PC-3 (cell line): ENCODE measurements around the gene DNAI4. TPM values are rescaled to one million over a fixed set of nuclear protein-coding genes. Genes with fewer than 3 reads are reported as not detected.

Experiments
- ATAC-seq: fragments of 200-7000 bp; cut with Tn5 transposase; 2 replicates; pipeline ENCODE4 v1.9.1; 2020; ENCODE audit warnings: mild to moderate bottlenecking, moderate library complexity
- BruUV-seq: library from RNA; stranded (reverse); fragments of 400-500 nt; replicated peaks from 2 replicates; lab custom pipeline; 2021; lab: Mats Ljungman, UMichigan
- CTCF ChIA-PET: fragments of 300-600 bp; sonication (Branson Sonifier 250); formaldehyde crosslinking; loops from one replicate; lab custom pipeline; 2022; ENCODE audit warnings: antibody characterized with exemption; lab: Charles Lee
- POLR2A ChIA-PET: fragments of 300-600 bp; sonication (Branson Sonifier 250); formaldehyde crosslinking; loops from one replicate; lab custom pipeline; 2022; ENCODE audit warnings: antibody characterized with exemption; ENCODE audit not compliant: unreplicated experiment; lab: Charles Lee
- DNase-seq: peaks from one replicate; pipeline ENCODE4 v3.0.0-alpha.2; 2015
- H2AFZ ChIP-seq: fragments of 300-600 bp; sonication (generic); 2 replicates; pipeline ENCODE4 v1.6.0; 2016; ENCODE audit warnings: antibody characterized with exemption, low read length
- H3F3A ChIP-seq: fragments of 300-600 bp; sonication (generic); one replicate; pipeline ENCODE4 v1.6.0; 2017; ENCODE audit warnings: antibody characterized with exemption, low read length, control low read depth, mild to moderate bottlenecking; ENCODE audit not compliant: unreplicated experiment
- H3K27ac ChIP-seq: fragments of 300-600 bp; sonication (generic); 2 replicates; pipeline ENCODE4 v1.5.1; 2016; ENCODE audit warnings: mild to moderate bottlenecking, low read length
- H3K27me3 ChIP-seq: fragments of 300-600 bp; sonication (generic); 2 replicates; pipeline ENCODE4 v1.6.1; 2016; ENCODE audit warnings: low read length, mixed read lengths
- H3K36me3 ChIP-seq: fragments of 300-600 bp; sonication (generic); 2 replicates; pipeline ENCODE4 v1.6.1; 2016; ENCODE audit warnings: low read depth, mixed run types, low read length, mixed read lengths
- H3K4me1 ChIP-seq: fragments of 300-600 bp; sonication (generic); 2 replicates; pipeline ENCODE4 v1.5.1; 2016; ENCODE audit warnings: low read length; ENCODE audit not compliant: insufficient read depth
- H3K4me2 ChIP-seq: fragments of 300-600 bp; sonication (generic); 2 replicates; pipeline ENCODE4 v1.6.0; 2016; ENCODE audit warnings: low read length
- H3K4me3 ChIP-seq: fragments of 300-600 bp; sonication (generic); 2 replicates; pipeline ENCODE4 v1.5.1; 2016; ENCODE audit warnings: mild to moderate bottlenecking, low read length, mixed read lengths
- H3K79me2 ChIP-seq: fragments of 300-600 bp; sonication (generic); 2 replicates; pipeline ENCODE4 v1.6.1; 2017; ENCODE audit warnings: low read length, mixed read lengths
- H3K9ac ChIP-seq: fragments of 300-600 bp; sonication (generic); 2 replicates; pipeline ENCODE4 v1.6.0; 2016; ENCODE audit warnings: mild to moderate bottlenecking, low read length
- H3K9me2 ChIP-seq: fragments of 300-600 bp; sonication (generic); replicated peaks from 2 replicates; pipeline ENCODE4 v1.6.1; 2016; ENCODE audit warnings: mixed run types, low read length, mixed read lengths
- H3K9me3 ChIP-seq: fragments of 300-600 bp; sonication (generic); 2 replicates; pipeline ENCODE4 v1.6.1; 2016; ENCODE audit warnings: low read length, mixed read lengths
- H4K20me1 ChIP-seq: fragments of 300-600 bp; sonication (generic); 2 replicates; pipeline ENCODE4 v1.6.1; 2016; ENCODE audit warnings: low read length, mixed read lengths
- CTCF ChIP-seq: fragments of 300-600 bp; sonication (generic); conservative IDR thresholded peaks from 2 replicates; pipeline ENCODE4 v1.5.1; 2017; ENCODE audit warnings: antibody characterized with exemption, low read depth, mild to moderate bottlenecking, low read length
- EZH2 ChIP-seq: fragments of 300-600 bp; sonication (generic); IDR thresholded peaks from one replicate; pipeline ENCODE4 v1.6.1; 2017; ENCODE audit warnings: antibody characterized with exemption, mild to moderate bottlenecking, low read length; ENCODE audit not compliant: unreplicated experiment
- EZH2phosphoT487 ChIP-seq: fragments of 300-600 bp; sonication (generic); IDR thresholded peaks from 2 replicates; pipeline ENCODE4 v1.6.1; 2018; ENCODE audit warnings: mild to moderate bottlenecking, antibody characterized with exemption, low read length, borderline replicate concordance
- intact Hi-C: fragments of 100-400 bp; cut with micrococcal nuclease; formaldehyde crosslinking; loops from 2 replicates; pipeline ENCODE4 v1.9.0; 2023
- total RNA-seq: library from RNA; depleted of rRNA; stranded (reverse); fragments of >200 nt; gene quantifications from 2 replicates; pipeline ENCODE4 v1.2.3, GENCODE V29; 2014

Gene DNAI4
- total RNA-seq, 1 experiment from 2014 or later, result 1.6 TPM

GRCh38 chr1:66957938-66958337 is 33.3 kb upstream of the DNAI4 start:
- BruUV-seq, result no TSS peak
- ChIA-PET POLR2A (no interaction called here), CTCF (no interaction called here)
- intact Hi-C loops, result no loop called here
- TF ChIP-seq EZH2 (no peak), CTCF (no peak), EZH2phosphoT487 (no peak)
- no peak overlapping the region for H2AFZ ChIP-seq
- no peaks in the 10 kb centered on the region for H3K4me1 ChIP-seq
- H3K27me3 ChIP-seq, result no peaks in the 10 kb centered on the region
- no peak overlapping the region for H3K4me2 ChIP-seq
- H4K20me1 ChIP-seq, result no peaks in the 10 kb centered on the region
- no peaks in the 10 kb centered on the region for H3F3A ChIP-seq
- H3K79me2 ChIP-seq, result no peaks in the 10 kb centered on the region
- no peaks in the 10 kb centered on the region for H3K9me2 ChIP-seq
- peaks cover 46% of the 10 kb centered on the region; the same call in 1 of the 2 replicates for H3K36me3 ChIP-seq
- H3K9me3 ChIP-seq, result no peaks in the 10 kb centered on the region
- no peak overlapping the region for H3K9ac ChIP-seq
- H3K27ac ChIP-seq, result no peak overlapping the region
- H3K4me3 ChIP-seq, result no peak overlapping the region
- no peak for DNase-seq
- ATAC-seq, result no peak

GRCh38 chr1:66954208-66954607 is 29.6 kb upstream of the DNAI4 start:
- POLR2A ChIA-PET, result no interaction called here
- Histone ChIP-seq H3K79me2 (no peaks in the 10 kb centered on the region), H4K20me1 (no peaks in the 10 kb centered on the region), H3F3A (no peaks in the 10 kb centered on the region), H3K36me3 (peaks cover 32% of the 10 kb centered on the region; the same call in 1 of the 2 replicates), H3K27ac (no peak overlapping the region), H3K9me3 (no peaks in the 10 kb centered on the region), H3K27me3 (no peaks in the 10 kb centered on the region), H3K9ac (no peak overlapping the region), H3K4me3 (no peak overlapping the region), H3K9me2 (no peaks in the 10 kb centered on the region), H2AFZ (no peak overlapping the region), H3K4me2 (no peak overlapping the region), H3K4me1 (no peaks in the 10 kb centered on the region)
- intact Hi-C loops, result no loop called here
- no peak for ATAC-seq
- BruUV-seq, result no TSS peak
- DNase-seq, result no peak
- CTCF ChIA-PET, result no interaction called here
- no peak for TF ChIP-seq EZH2phosphoT487
- no peak for TF ChIP-seq CTCF
- TF ChIP-seq EZH2, result no peak

- no peak for ATAC-seq
- BruUV-seq, result no TSS peak
- no peak overlapping the region for H3K27ac ChIP-seq
- intact Hi-C loops, result no loop called here
- no peaks in the 10 kb centered on the region for H3K27me3 ChIP-seq
- ChIA-PET CTCF (no interaction called here), POLR2A (no interaction called here)
- no peak for DNase-seq
- no peak for TF ChIP-seq EZH2phosphoT487
- TF ChIP-seq CTCF, result no peak
- TF ChIP-seq EZH2, result no peak
- no peak overlapping the region for H3K4me2 ChIP-seq
- no peaks in the 10 kb centered on the region for H3K4me1 ChIP-seq
- no peaks in the 10 kb centered on the region for H3K79me2 ChIP-seq
- no peaks in the 10 kb centered on the region for H3K9me2 ChIP-seq
- H3K9me3 ChIP-seq, result no peaks in the 10 kb centered on the region
- no peak overlapping the region for H3K9ac ChIP-seq
- no peak overlapping the region for H2AFZ ChIP-seq
- no peaks in the 10 kb centered on the region for H4K20me1 ChIP-seq
- H3K4me3 ChIP-seq, result no peak overlapping the region
- H3F3A ChIP-seq, result no peaks in the 10 kb centered on the region
- H3K36me3 ChIP-seq, result peaks cover 38% of the 10 kb centered on the region; the same call in 1 of the 2 replicates
Measured at GRCh38 chr1:66951513-66951912, 26.9 kb upstream of the DNAI4 start.
